Stimulated activated CD8-positive, alpha-beta memory T cell treated with anti-CD3 and anti-CD28 coated beads, Interleukin-4, amount 100 ng/mL, for 24 hours (primary cell): ENCODE results near the gene ANKRD11.
"Not testable (repeated sequence)": the region's sequence is repeated elsewhere in the genome, so short reads cannot be mapped to it uniquely, and the experiment has no call there.

Experiments used
- DNase-seq: peaks from one replicate; pipeline ENCODE4 v3.0.0-alpha.2; 2020; ENCODE audit warnings: low read depth

Gene ANKRD11

GRCh38 chr16:89363621-89364393, 126.6 kb downstream of the ANKRD11 start:
- no peak for DNase-seq

- DNase-seq, result not testable (repeated sequence)
These were observed 127.7 kb downstream of the ANKRD11 start for GRCh38 chr16:89362540-89363223.

GRCh38 chr16:89361751-89362539, 128.4 kb downstream of the ANKRD11 start:
- no peak for DNase-seq

GRCh38 chr16:89360760-89361435, 129.5 kb downstream of the ANKRD11 start:
- DNase-seq, result peak; percentile 64

- DNase-seq, result no peak
These were observed 130.9 kb downstream of the ANKRD11 start for GRCh38 chr16:89359264-89360147.

GRCh38 chr16:89358030-89359005, 132.0 kb downstream of the ANKRD11 start:
- no peak for DNase-seq

GRCh38 chr16:89357055-89357816, 133.1 kb downstream of the ANKRD11 start:
- peak; percentile 55 for DNase-seq

- no peak for DNase-seq
These were observed 134.7 kb downstream of the ANKRD11 start for GRCh38 chr16:89355686-89356085.

GRCh38 chr16:89355007-89355406, 135.4 kb downstream of the ANKRD11 start:
- no peak for DNase-seq

- DNase-seq, result no peak
These were observed 136.0 kb downstream of the ANKRD11 start for GRCh38 chr16:89354325-89354724.

- DNase-seq, result no peak
These were observed 138.2 kb downstream of the ANKRD11 start for GRCh38 chr16:89352091-89352681.

- DNase-seq, result no peak
These were observed 138.7 kb downstream of the ANKRD11 start for GRCh38 chr16:89351645-89352044.

GRCh38 chr16:89350701-89351380, 139.5 kb downstream of the ANKRD11 start:
- no peak for DNase-seq

GRCh38 chr16:89349947-89350633, 140.3 kb downstream of the ANKRD11 start:
- DNase-seq, result no peak

- DNase-seq, result no peak
These were observed 142.6 kb downstream of the ANKRD11 start for GRCh38 chr16:89347807-89348206.

- DNase-seq, result no peak
These were observed 143.5 kb downstream of the ANKRD11 start for GRCh38 chr16:89346869-89347268.

GRCh38 chr16:89345642-89346150, 144.7 kb downstream of the ANKRD11 start:
- no peak for DNase-seq
